GM19397 (cell line): ENCODE results near the gene GARNL3.

Source experiments
- ATAC-seq: cut with Tn5 transposase; IDR thresholded peaks from one replicate; pipeline ENCODE4 v1.9.1; 2021; ENCODE audit warnings: mild to moderate bottlenecking, moderate library complexity; ENCODE audit not compliant: unreplicated experiment

GARNL3 gene

GRCh38 chr9:127344368-127345000, 79.9 kb downstream of the GARNL3 start:
- ATAC-seq, result no peak

GRCh38 chr9:127345566-127345965, 81.0 kb downstream of the GARNL3 start:
- ATAC-seq, result no peak

DNA sequence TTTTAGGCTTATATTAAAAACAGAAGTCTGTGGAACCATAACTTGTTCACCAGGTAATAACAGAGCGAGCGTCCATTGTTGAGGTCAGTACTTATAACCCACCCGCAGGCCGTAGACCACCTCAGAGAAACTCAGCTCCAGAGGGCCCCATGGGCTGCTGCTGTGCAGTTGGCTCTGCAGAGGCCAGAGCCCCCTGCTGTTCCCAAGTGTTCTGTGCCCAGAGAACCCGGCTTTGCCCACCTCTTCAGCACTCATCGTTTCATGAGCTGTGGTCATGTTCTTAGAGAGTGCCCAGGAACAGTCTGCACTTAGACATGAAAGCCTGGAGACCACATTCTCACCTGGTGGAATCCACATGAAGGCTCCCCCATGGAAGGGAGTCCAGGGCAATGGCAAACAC, 82.0 kb downstream of the GARNL3 start:
- ATAC-seq, result no peak

- ATAC-seq, result no peak
These were observed 83.5 kb downstream of the GARNL3 start for GRCh38 chr9:127347831-127348776.

GRCh38 chr9:127349483-127350113, 85.0 kb downstream of the GARNL3 start:
- no peak for ATAC-seq

- no peak for ATAC-seq
These were observed 86.9 kb downstream of the GARNL3 start for GRCh38 chr9:127351182-127352166.

DNA sequence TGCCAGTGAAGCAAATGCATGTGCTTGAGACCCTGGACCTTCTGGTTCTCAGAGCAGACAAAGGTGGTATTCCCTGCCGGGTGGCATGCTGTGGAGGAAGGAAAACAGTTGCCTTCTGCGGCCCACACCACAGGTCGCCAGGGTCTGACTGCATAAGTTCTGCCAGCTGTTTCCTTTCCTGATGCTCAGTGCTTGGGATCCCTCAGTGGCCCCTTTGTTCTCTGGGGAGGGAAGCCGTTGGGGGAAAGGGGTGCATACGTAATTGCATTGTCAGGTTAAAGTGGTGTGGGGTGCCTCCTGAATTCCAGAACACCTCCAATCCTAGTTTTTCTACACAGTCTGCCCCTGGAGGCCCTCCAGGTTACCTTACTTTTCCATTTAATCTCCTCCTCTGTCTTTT, 89.3 kb downstream of the GARNL3 start:
- ATAC-seq, result no peak

- no peak for ATAC-seq
These were observed 92.3 kb downstream of the GARNL3 start for GRCh38 chr9:127356906-127357305.

DNA sequence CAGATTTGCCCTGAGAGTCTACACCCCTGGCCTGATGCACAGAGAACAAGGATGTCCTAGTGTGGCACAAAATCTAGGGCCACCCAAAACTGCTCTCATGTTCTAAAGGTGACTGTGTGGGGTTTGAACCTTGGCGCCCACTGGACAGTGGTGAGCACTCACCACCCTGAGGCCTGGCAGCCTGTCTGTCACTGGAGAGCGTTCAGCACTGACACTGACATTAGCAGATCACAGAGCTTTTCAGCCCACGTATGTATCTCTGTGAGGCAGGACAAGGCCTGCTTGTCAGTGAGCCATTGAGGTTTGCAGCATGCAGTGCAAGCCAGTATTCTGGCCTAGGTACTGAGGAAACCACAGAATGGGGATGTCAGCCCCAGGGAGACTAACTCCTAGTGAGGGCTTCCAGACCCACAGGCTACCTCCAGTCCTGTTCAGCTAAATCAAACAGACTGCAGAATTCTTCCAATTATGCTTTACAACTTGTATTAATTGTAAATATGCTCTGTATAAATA, 93.5 kb downstream of the GARNL3 start:
- ATAC-seq, result no peak

GRCh38 chr9:127358770-127359169, 94.2 kb downstream of the GARNL3 start:
- ATAC-seq, result no peak

DNA sequence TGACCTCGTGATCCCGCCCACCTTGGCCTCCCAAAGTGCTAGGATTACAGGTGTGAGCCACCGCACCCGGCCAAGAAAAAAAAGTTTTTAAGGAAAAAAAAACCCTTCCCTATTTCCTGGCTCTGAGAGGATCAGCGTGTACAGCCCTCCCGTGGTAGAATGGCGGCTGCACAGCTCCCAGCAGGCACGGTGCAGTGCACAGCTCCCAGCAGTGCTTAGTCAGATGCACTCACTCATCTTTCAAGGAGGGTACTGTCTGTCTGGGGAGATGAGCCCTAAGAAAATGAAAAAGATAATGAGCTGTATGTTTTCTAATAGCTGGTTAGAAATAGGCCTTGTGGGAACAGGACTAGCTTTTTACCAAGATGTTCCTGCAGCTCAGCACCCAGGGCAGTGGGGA, 95.7 kb downstream of the GARNL3 start:
- no peak for ATAC-seq

GRCh38 chr9:127360829-127361228, 96.3 kb downstream of the GARNL3 start:
- no peak for ATAC-seq

- ATAC-seq, result no peak
These were observed 97.0 kb downstream of the GARNL3 start for GRCh38 chr9:127361561-127361960.

GRCh38 chr9:127362829-127363228, 98.3 kb downstream of the GARNL3 start:
- ATAC-seq, result no peak

- no peak for ATAC-seq
These were observed 100.9 kb downstream of the GARNL3 start for GRCh38 chr9:127365461-127365860.

GRCh38 chr9:127366594-127366993, 102.0 kb downstream of the GARNL3 start:
- ATAC-seq, result no peak

GRCh38 chr9:127368852-127369402, 104.4 kb downstream of the GARNL3 start:
- ATAC-seq, result no peak

- ATAC-seq, result no peak
These were observed 104.9 kb downstream of the GARNL3 start for GRCh38 chr9:127369428-127369827.

- no peak for ATAC-seq
These were observed 105.6 kb downstream of the GARNL3 start for GRCh38 chr9:127370147-127370579.
